H1 (cell line): ENCODE measurements around the gene SCGB3A1. TPM values are rescaled to one million over a fixed set of nuclear protein-coding genes. Genes with fewer than 3 reads are reported as not detected.

ENCODE experiments used
- CTCF ChIA-PET: fragments of 300-600 bp; sonication (Branson Sonifier 250); formaldehyde crosslinking; loops from one replicate; lab custom pipeline; 2021; ENCODE audit not compliant: partially characterized antibody; lab: Charles Lee
- POLR2A ChIA-PET: fragments of 300-600 bp; sonication (Branson Sonifier 250); formaldehyde crosslinking; loops from one replicate; lab custom pipeline; 2021; ENCODE audit warnings: inconsistent platforms; ENCODE audit not compliant: partially characterized antibody; lab: Charles Lee
- DNase-seq, 2 experiments: peaks; one replicate each; pipeline versions ENCODE4 v3.0.0 to v3.0.0-alpha.2; 2010 to 2022; ENCODE audit warnings: low spot score in 2 of 2, low read depth in 1 of 2, mixed read lengths in 1 of 2
- FAIRE-seq: peaks from 2 replicates; lab custom pipeline; 2011; peaks lifted over from hg19 to GRCh38; lab: Jason Lieb, UNC
- H2AFZ ChIP-seq: 2 replicates; pipeline ENCODE4 v1.8.1; 2012; ENCODE audit warnings: low read length, inconsistent platforms
- H2AK5ac ChIP-seq: 2 replicates; pipeline ENCODE4 v1.6.1; 2013; ENCODE audit warnings: low read depth, low read length
- H2BK120ac ChIP-seq: replicated peaks from 2 replicates; pipeline ENCODE3; 2013; ENCODE audit warnings: low read depth, low read length, inconsistent platforms
- H2BK12ac ChIP-seq: 2 replicates; pipeline ENCODE4 v1.6.1; 2013; ENCODE audit warnings: low read depth, low read length
- H2BK15ac ChIP-seq: 2 replicates; pipeline ENCODE4 v1.6.1; 2013; ENCODE audit warnings: low read length
- H2BK20ac ChIP-seq: 2 replicates; pipeline ENCODE4 v1.6.1; 2013; ENCODE audit warnings: low read length
- H2BK5ac ChIP-seq: 2 replicates; pipeline ENCODE4 v1.6.1; 2013; ENCODE audit warnings: low read depth, low read length
- H3K14ac ChIP-seq: 2 replicates; pipeline ENCODE4 v1.6.1; 2013; ENCODE audit warnings: inconsistent platforms; ENCODE audit not compliant: insufficient read length
- H3K18ac ChIP-seq: 2 replicates; pipeline ENCODE4 v1.6.1; 2013; ENCODE audit warnings: low read length; ENCODE audit errors: extremely low read depth
- H3K23ac ChIP-seq: 2 replicates; pipeline ENCODE4 v1.6.1; 2013; ENCODE audit warnings: inconsistent platforms; ENCODE audit not compliant: insufficient read length
- H3K23me2 ChIP-seq: 2 replicates; pipeline ENCODE4 v1.6.1; 2013; ENCODE audit warnings: low read depth, low read length
- H3K27ac ChIP-seq: 2 replicates; pipeline ENCODE4 v1.6.1; 2011; ENCODE audit warnings: low read depth, low read length, inconsistent platforms
- H3K27me3 ChIP-seq, 4 experiments: replicated peaks in 1 of 4; 1 replicate in 1 of 4; 2 replicates in 3 of 4; pipeline versions ENCODE4 v1.6.1 to v1.8.1; 2011 to 2013; ENCODE audit warnings: low read length in 3 of 4, mild to moderate bottlenecking in 3 of 4, inconsistent platforms in 2 of 4, mixed read lengths in 2 of 4, moderate library complexity in 1 of 4; ENCODE audit not compliant: control insufficient read depth in 3 of 4, insufficient read depth in 3 of 4; ENCODE audit errors: extremely low read depth in 1 of 4
- H3K36me3 ChIP-seq, 4 experiments: 2 replicates each; pipeline versions ENCODE4 v1.6.1 to v1.8.1; 2011 to 2013; ENCODE audit warnings: mild to moderate bottlenecking in 4 of 4, low read length in 3 of 4, moderate library complexity in 2 of 4, control low read depth in 1 of 4, inconsistent platforms in 1 of 4; ENCODE audit not compliant: insufficient read depth in 4 of 4, control insufficient read depth in 2 of 4
- H3K4ac ChIP-seq: replicated peaks from 2 replicates; pipeline ENCODE3; 2013; ENCODE audit warnings: low read length, low read depth, mixed read lengths, inconsistent platforms; ENCODE audit not compliant: insufficient read length
- H3K4me1 ChIP-seq, 4 experiments: replicated peaks in 1 of 4; 1 replicate in 1 of 4; 2 replicates in 3 of 4; pipeline versions ENCODE4 v1.6.1 to v1.8.1; 2011 to 2013; ENCODE audit warnings: low read length in 3 of 4, inconsistent platforms in 2 of 4, mixed read lengths in 1 of 4; ENCODE audit not compliant: insufficient read depth in 4 of 4, control insufficient read depth in 3 of 4
- H3K4me2 ChIP-seq, 2 experiments: 2 replicates each; pipeline versions ENCODE4 v1.6.1 to v1.8.1; 2011 to 2013; ENCODE audit warnings: low read depth in 2 of 2, low read length in 2 of 2, control low read depth in 1 of 2, inconsistent platforms in 1 of 2, mild to moderate bottlenecking in 1 of 2; ENCODE audit not compliant: insufficient read depth in 1 of 2
- H3K4me3 ChIP-seq, 4 experiments: fragments of 200-600, 300-600 bp in 1 of 4; sonication (generic), shearing (Covaris generic), sonication (Bioruptor Twin) in 1 of 4; 2 replicates each; pipeline versions ENCODE4 v1.5.1 to v1.8.1; 2011 to 2016; ENCODE audit warnings: low read length in 4 of 4, low read depth in 3 of 4, control low read depth in 2 of 4, inconsistent platforms in 2 of 4, mild to moderate bottlenecking in 2 of 4, mixed read lengths in 1 of 4, moderate library complexity in 1 of 4; ENCODE audit not compliant: insufficient read depth in 2 of 4; ENCODE audit errors: extremely low read depth in 1 of 4
- H3K56ac ChIP-seq: replicated peaks from 2 replicates; pipeline ENCODE3; 2013; ENCODE audit warnings: low read depth, mild to moderate bottlenecking, mixed read lengths, low read length, inconsistent platforms; ENCODE audit not compliant: insufficient read length
- H3K79me1 ChIP-seq: 2 replicates; pipeline ENCODE4 v1.6.1; 2013; ENCODE audit warnings: low read depth, low read length, control low read depth
- H3K79me2 ChIP-seq, 2 experiments: 2 replicates each; pipeline versions ENCODE4 v1.6.1 to v1.8.1; 2012 to 2013; ENCODE audit warnings: low read length in 2 of 2, mild to moderate bottlenecking in 2 of 2, inconsistent platforms in 1 of 2; ENCODE audit not compliant: insufficient read depth in 2 of 2, control insufficient read depth in 1 of 2
- H3K9ac ChIP-seq, 4 experiments: replicated peaks in 1 of 4; 1 replicate in 1 of 4; 2 replicates in 3 of 4; pipeline versions ENCODE4 v1.6.1 to v1.8.1; 2011 to 2013; ENCODE audit warnings: low read depth in 3 of 4, low read length in 3 of 4, control low read depth in 2 of 4, mild to moderate bottlenecking in 2 of 4, moderate library complexity in 2 of 4, inconsistent platforms in 1 of 4; ENCODE audit errors: extremely low read depth in 1 of 4
- H3K9me3 ChIP-seq, 2 experiments: 2 replicates each; pipeline versions ENCODE4 v1.6.1 to v1.8.1; 2012 to 2013; ENCODE audit warnings: mild to moderate bottlenecking in 2 of 2, moderate library complexity in 2 of 2, control low read depth in 1 of 2, inconsistent platforms in 1 of 2, low read depth in 1 of 2, low read length in 1 of 2, mixed read lengths in 1 of 2; ENCODE audit not compliant: insufficient read depth in 2 of 2
- H4K20me1 ChIP-seq, 2 experiments: replicated peaks in 1 of 2; 2 replicates each; pipeline versions ENCODE3 to v1.8.1; 2011 to 2013; ENCODE audit warnings: inconsistent platforms in 2 of 2, low read length in 2 of 2, mild to moderate bottlenecking in 1 of 2; ENCODE audit not compliant: insufficient read depth in 2 of 2, control insufficient read depth in 1 of 2
- H4K5ac ChIP-seq: 2 replicates; pipeline ENCODE4 v1.6.1; 2013; ENCODE audit warnings: low read length, low read depth, mixed read lengths, inconsistent platforms; ENCODE audit not compliant: insufficient read length
- H4K8ac ChIP-seq: 2 replicates; pipeline ENCODE4 v1.8.0; 2013; ENCODE audit warnings: mild to moderate bottlenecking, moderate library complexity, low read length, inconsistent platforms; ENCODE audit not compliant: insufficient read depth; ENCODE audit errors: extremely low read depth
- H4K91ac ChIP-seq: replicated peaks from 2 replicates; pipeline ENCODE3; 2013; ENCODE audit warnings: low read length, mixed read lengths, inconsistent platforms; ENCODE audit not compliant: insufficient read length
- POLR2A ChIP-seq, 2 experiments: IDR thresholded peaks; 1 replicate in 1 of 2; 2 replicates in 1 of 2; pipeline ENCODE4 v1.6.1; 2011; ENCODE audit warnings: low read depth in 2 of 2, low read length in 2 of 2, mild to moderate bottlenecking in 2 of 2; ENCODE audit errors: control extremely low read depth in 1 of 2
- RXRA ChIP-seq: IDR thresholded peaks from 2 replicates; pipeline ENCODE4 v1.6.1; 2011; ENCODE audit warnings: low read depth, mild to moderate bottlenecking, low read length, moderate library complexity; ENCODE audit not compliant: insufficient read depth
- WGBS, 2 experiments: shearing (Covaris generic) in 1 of 2; methylation state at CpG; one replicate each; pipeline versions ENCODE4 v1.1.6 to v1.1.7; 2013 to 2015; ENCODE audit warnings: low lambda C conversion rate in 2 of 2, mixed read lengths in 2 of 2, inconsistent platforms in 1 of 2, low coverage in 1 of 2, missing lambda C conversion rate in 1 of 2; ENCODE audit not compliant: insufficient replicate concordance in 2 of 2, insufficient coverage in 1 of 2, insufficient read length in 1 of 2; ENCODE audit errors: extremely low coverage in 1 of 2, missing lambda C conversion rate in 1 of 2; 5-methylcytosine and 5-hydroxymethylcytosine counted together
- polyA plus RNA-seq, 7 experiments: library from polyadenylated mRNA; depleted of rRNA in 3 of 7; stranded (reverse) in 5 of 7; unstranded in 2 of 7; fragments of >200 nt in 5 of 7; fragments of 200-250 nt in 2 of 7; gene quantifications; 1 replicate in 5 of 7; 2 replicates in 1 of 7; 4 replicates in 1 of 7; pipeline versions ENCODE4 v1.2.1 to v1.2.3, GENCODE V29; 2011 to 2013; ENCODE audit warnings: missing spikeins in 2 of 7, mixed read lengths in 2 of 7
- total RNA-seq: library from RNA; stranded (reverse); fragmentation: NEBNext Ultra II Directional; extraction: Animal tissue kit (Norgen Biotek cat#: 25700); gene quantifications from 2 replicates; pipeline ENCODE4 v1.2.1, GENCODE V29; 2021

Gene SCGB3A1
- total and polyA plus RNA-seq, 2 of the 8 experiments (the other 6 are each of a cell fraction or from before 2014, with no cell fraction given), result 0.20 TPM; not detected in 1

GRCh38 chr5:180583738-180584137 lies 7.6 kb downstream of the SCGB3A1 start:
- Histone ChIP-seq H2AK5ac (no peak overlapping the region), H2BK120ac (no peak overlapping the region), H2AFZ (no peak overlapping the region), H3K23ac (no peak overlapping the region), H4K91ac (no peak overlapping the region), H2BK15ac (no peak overlapping the region), H4K20me1 (peaks cover 0 to 1% of the 10 kb centered on the region in 2 experiments), H3K56ac (no peak overlapping the region), H3K4me1 (peaks cover 0 to 3% (median 0%) of the 10 kb centered on the region in 4 experiments; a peak in 1 of 7 replicates), H3K9me3 (no peaks in the 10 kb centered on the region), H3K4ac (no peak overlapping the region), H3K27me3 (peaks cover 0 to 5% (median 2%) of the 10 kb centered on the region in 4 experiments; a peak in 4 of 7 replicates), H3K9ac (no peak overlapping the region), H3K4me2 (no peak overlapping the region), H3K79me2 (no peaks in the 10 kb centered on the region), H3K18ac (no peak overlapping the region), H3K4me3 (no peak overlapping the region), H4K8ac (no peak overlapping the region), H3K14ac (no peak overlapping the region), H2BK12ac (no peak overlapping the region), H3K23me2 (no peaks in the 10 kb centered on the region), H3K36me3 (no peaks in the 10 kb centered on the region), H3K27ac (no peak overlapping the region), H3K79me1 (no peaks in the 10 kb centered on the region), H2BK5ac (no peak overlapping the region), H2BK20ac (no peak overlapping the region), H4K5ac (no peak overlapping the region)
- FAIRE-seq (no peak), DNase-seq (no peak)
- ChIA-PET POLR2A (no interaction called here), CTCF (interaction anchor here (0.6 kb wide), 1 partner anchor 104 kb away, joined by 3 read pairs; no protein-coding TSS in a partner anchor)
- TF ChIP-seq POLR2A (IDR thresholded peaks at IDR 0.05; ENCODE audit: control extremely low read depth in 1 of 2, low read depth in 2 of 2, low read length in 2 of 2) (no peak), RXRA (no peak)
- WGBS, 2 experiments, result 75% methylated on average over 2 of the region's 2 CpGs; no CpG with 5 or more reads in 1 of the 2 experiments
